CD4-positive, alpha-beta T cell treated with Interleukin-17A for 1 hour (primary cell): Measurements from ENCODE around the gene STAB2.

Experiments used
- DNase-seq: peaks from one replicate; pipeline ENCODE4 v3.0.0-alpha.2; 2020

Gene STAB2

GRCh38 chr12:103656291-103656690 lies 69.2 kb downstream of the STAB2 start:
- DNase-seq = no peak

- no peak for DNase-seq
Observed at GRCh38 chr12:103657331-103657730, 70.3 kb downstream of the STAB2 start.

GRCh38 chr12:103664626-103665025 lies 77.6 kb downstream of the STAB2 start:
- no peak for DNase-seq

GRCh38 chr12:103665971-103666370 lies 78.9 kb downstream of the STAB2 start:
- DNase-seq = no peak

- DNase-seq = no peak
Observed at GRCh38 chr12:103667125-103667524, 80.1 kb downstream of the STAB2 start.

GRCh38 chr12:103668520-103668919 lies 81.4 kb downstream of the STAB2 start:
- DNase-seq = no peak

- no peak for DNase-seq
Observed at GRCh38 chr12:103671367-103671766, 84.3 kb downstream of the STAB2 start.

GRCh38 chr12:103672401-103673119 lies 85.5 kb downstream of the STAB2 start:
- DNase-seq = no peak

- no peak for DNase-seq
Observed at GRCh38 chr12:103673487-103673886, 86.4 kb downstream of the STAB2 start.

- no peak for DNase-seq
Observed at GRCh38 chr12:103673891-103674375, 86.9 kb downstream of the STAB2 start.

GRCh38 chr12:103676893-103677292 lies 89.8 kb downstream of the STAB2 start:
- no peak for DNase-seq

GRCh38 chr12:103677341-103677740 lies 90.3 kb downstream of the STAB2 start:
- no peak for DNase-seq

GRCh38 chr12:103677905-103678304 lies 90.8 kb downstream of the STAB2 start:
- DNase-seq = no peak

GRCh38 chr12:103679421-103680170 lies 92.5 kb downstream of the STAB2 start:
- DNase-seq = no peak

- DNase-seq = no peak
Observed at GRCh38 chr12:103680591-103681141, 93.6 kb downstream of the STAB2 start.

GRCh38 chr12:103686026-103686425 lies 99.0 kb downstream of the STAB2 start:
- no peak for DNase-seq

- DNase-seq = no peak
Observed at GRCh38 chr12:103687253-103687652, 100.2 kb downstream of the STAB2 start.

- DNase-seq = no peak
Observed at GRCh38 chr12:103688376-103689063, 101.4 kb downstream of the STAB2 start.

GRCh38 chr12:103690426-103690825 lies 103.4 kb downstream of the STAB2 start:
- DNase-seq = no peak

GRCh38 chr12:103691063-103691462 lies 104.0 kb downstream of the STAB2 start:
- DNase-seq = no peak

- no peak for DNase-seq
Observed at GRCh38 chr12:103696101-103696500, 109.0 kb downstream of the STAB2 start.

- DNase-seq = no peak
Observed at GRCh38 chr12:103697971-103698751, 111.1 kb downstream of the STAB2 start.
